Tibial artery (tissue), 4 donors: ENCODE measurements around the gene MAP3K7CL.

Experiments
- DNase-seq, 2 donors: peaks; one replicate each; pipeline ENCODE4 v3.0.0-alpha.2; 2019
- H3K27ac ChIP-seq, 2 donors: fragments of 200-600 bp; sonication (generic) in 1 of 2; 1 replicate in 1 of 2; 2 replicates in 1 of 2; pipeline ENCODE4 v1.5.1; 2018 to 2019; ENCODE audit warnings: mild to moderate bottlenecking in 1 of 2
- H3K27me3 ChIP-seq, 2 donors: fragments of 200-600 bp; sonication (generic) in 1 of 2; one replicate each; pipeline versions ENCODE4 v1.5.1 to v1.6.0; 2016 to 2019
- H3K36me3 ChIP-seq, 3 donors: fragments of 200-600 bp; sonication (generic) in 2 of 3; one replicate each; pipeline ENCODE4 v1.5.1; 2016 to 2019; ENCODE audit warnings: mild to moderate bottlenecking in 2 of 3
- H3K4me1 ChIP-seq, 4 donors: fragments of 200-600 bp; sonication (generic) in 2 of 4; 1 replicate in 3 of 4; 2 replicates in 1 of 4; pipeline ENCODE4 v1.5.1; 2016 to 2019
- H3K4me3 ChIP-seq, 2 donors: fragments of 200-600 bp; sonication (generic) in 1 of 2; 1 replicate in 1 of 2; 2 replicates in 1 of 2; pipeline ENCODE4 v1.5.1; 2018 to 2019; ENCODE audit warnings: mild to moderate bottlenecking in 2 of 2
- H3K9me3 ChIP-seq, 3 donors: fragments of 200-600 bp; sonication (generic) in 1 of 3; one replicate each; pipeline ENCODE4 v1.5.1; 2016 to 2019
- CTCF ChIP-seq, 2 experiments: fragments of 200-600 bp in 1 of 2; fragments of 450-650 bp in 1 of 2; IDR thresholded peaks; one replicate each; pipeline ENCODE4 v1.5.1; 2017 to 2019; ENCODE audit warnings: antibody characterized with exemption in 2 of 2, mild to moderate bottlenecking in 1 of 2, moderate library complexity in 1 of 2
- intact Hi-C: fragments of 100-400 bp; cut with DNase I; formaldehyde crosslinking; loops from one replicate; pipeline ENCODE4 v1.15.0; 2023; ENCODE audit warnings: low total_unique reads

Gene MAP3K7CL

GRCh38 chr21:29091033-29091432, 39.4 kb upstream of the MAP3K7CL start:
- Histone ChIP-seq H3K4me1 (peaks cover 0 to 42% (median 13%) of the 10 kb centered on the region in 4 donors), H3K27ac (peak overlapping the region; percentile 22 to 61)
- TF ChIP-seq CTCF (IDR thresholded peaks at IDR 0.05) = no peak

GRCh38 chr21:29092102-29092959, 38.1 kb upstream of the MAP3K7CL start:
- TF ChIP-seq CTCF (IDR thresholded peaks at IDR 0.05) = no peak
- no peak overlapping the region for H3K4me3 ChIP-seq

More at GRCh38 chr21:29091033-29091432, 39.4 kb upstream of the MAP3K7CL start:
- Histone ChIP-seq H3K36me3 (no peaks in the 10 kb centered on the region), H3K27me3 (no peaks in the 10 kb centered on the region), H3K4me3 (no peak overlapping the region), H3K9me3 (no peaks in the 10 kb centered on the region)
- intact Hi-C loops = loop anchor here (2.0 to 5.0 kb wide), 2 partner anchors 261 to 282 kb away; no protein-coding TSS in a partner anchor
- no peak for DNase-seq

GRCh38 chr21:29096218-29097015, 34.0 kb upstream of the MAP3K7CL start:
- DNase-seq = no peak
- Histone ChIP-seq H3K27ac (no peak overlapping the region), H3K36me3 (no peaks in the 10 kb centered on the region), H3K9me3 (no peaks in the 10 kb centered on the region), H3K4me3 (no peak overlapping the region), H3K4me1 (peaks cover 0 to 16% (median 11%) of the 10 kb centered on the region in 4 donors), H3K27me3 (no peaks in the 10 kb centered on the region)
- no peak for TF ChIP-seq CTCF (IDR thresholded peaks at IDR 0.05)
- intact Hi-C loops = no loop called here

More at GRCh38 chr21:29092102-29092959, 38.1 kb upstream of the MAP3K7CL start:
- Histone ChIP-seq H3K9me3 (no peaks in the 10 kb centered on the region), H3K27me3 (no peaks in the 10 kb centered on the region), H3K4me1 (peaks cover 0 to 35% (median 13%) of the 10 kb centered on the region in 4 donors), H3K27ac (peak overlapping the region; percentile 56 to 61), H3K36me3 (no peaks in the 10 kb centered on the region)
- no peak for DNase-seq
- intact Hi-C loops = loop anchor here (5.0 kb wide), 1 partner anchor 260 kb away; no protein-coding TSS in a partner anchor

GRCh38 chr21:29098156-29098555, 32.3 kb upstream of the MAP3K7CL start:
- intact Hi-C loops = no loop called here
- Histone ChIP-seq H3K4me3 (no peak overlapping the region), H3K27me3 (no peaks in the 10 kb centered on the region), H3K36me3 (no peaks in the 10 kb centered on the region), H3K4me1 (no peaks in the 10 kb centered on the region), H3K9me3 (no peaks in the 10 kb centered on the region), H3K27ac (no peak overlapping the region)
- no peak for DNase-seq
- no peak for TF ChIP-seq CTCF (IDR thresholded peaks at IDR 0.05)

GRCh38 chr21:29102791-29103257, 27.6 kb upstream of the MAP3K7CL start:
- no peaks in the 10 kb centered on the region for H3K36me3 ChIP-seq
- no peak overlapping the region for H3K4me3 ChIP-seq
- DNase-seq = no peak
- intact Hi-C loops = no loop called here
- no peaks in the 10 kb centered on the region for H3K4me1 ChIP-seq
- no peaks in the 10 kb centered on the region for H3K27me3 ChIP-seq
- H3K27ac ChIP-seq = no peak overlapping the region
- no peak for TF ChIP-seq CTCF (IDR thresholded peaks at IDR 0.05)
- H3K9me3 ChIP-seq = no peaks in the 10 kb centered on the region
